Measurements from ENCODE around the gene RABGAP1L.
"Not testable (repeated sequence)": the region's sequence is repeated elsewhere in the genome, so short reads cannot be mapped to it uniquely, and the experiment has no call there.

Gene RABGAP1L

GRCh38 chr1:174247472-174247871 lies 88.2 kb downstream of the RABGAP1L start:
- no peak for DNase-seq

- DNase-seq = no peak
Measured at GRCh38 chr1:174248041-174248440, 88.7 kb downstream of the RABGAP1L start.

- DNase-seq = not testable (repeated sequence)
Measured at GRCh38 chr1:174256386-174256785, 97.1 kb downstream of the RABGAP1L start.

- DNase-seq = peak; percentile 72
Measured at GRCh38 chr1:174258148-174258550, 98.8 kb downstream of the RABGAP1L start.

GRCh38 chr1:174262349-174263241 lies 103.3 kb downstream of the RABGAP1L start:
- peak; percentile 75 for DNase-seq

GRCh38 chr1:174265282-174265681 lies 106.0 kb downstream of the RABGAP1L start:
- no peak for DNase-seq

- peak; percentile 45 for DNase-seq
Measured at GRCh38 chr1:174266476-174266875, 107.2 kb downstream of the RABGAP1L start.

GRCh38 chr1:174266991-174267612 lies 107.8 kb downstream of the RABGAP1L start:
- DNase-seq = no peak

- peak; percentile 41 for DNase-seq
Measured at GRCh38 chr1:174269989-174270651, 110.8 kb downstream of the RABGAP1L start.

- DNase-seq = no peak
Measured at GRCh38 chr1:174273190-174273589, 113.9 kb downstream of the RABGAP1L start.

- DNase-seq = no peak
Measured at GRCh38 chr1:174273776-174274175, 114.5 kb downstream of the RABGAP1L start.

- DNase-seq = peak; percentile 69
Measured at GRCh38 chr1:174274452-174274851, 115.1 kb downstream of the RABGAP1L start.

- DNase-seq = no peak
Measured at GRCh38 chr1:174274884-174275283, 115.6 kb downstream of the RABGAP1L start.

GRCh38 chr1:174276087-174276486 lies 116.8 kb downstream of the RABGAP1L start:
- no peak for DNase-seq

- DNase-seq = no peak
Measured at GRCh38 chr1:174284052-174284451, 124.7 kb downstream of the RABGAP1L start.

GRCh38 chr1:174286042-174286441 lies 126.7 kb downstream of the RABGAP1L start:
- no peak for DNase-seq

GRCh38 chr1:174289644-174290310 lies 130.5 kb downstream of the RABGAP1L start:
- no peak for DNase-seq

- DNase-seq = no peak
Measured at GRCh38 chr1:174291059-174291458, 131.7 kb downstream of the RABGAP1L start.

- no peak for DNase-seq
Measured at GRCh38 chr1:174296309-174296708, 137.0 kb downstream of the RABGAP1L start.

GRCh38 chr1:174297351-174297750 lies 138.0 kb downstream of the RABGAP1L start:
- DNase-seq = peak; percentile 5

GRCh38 chr1:174301295-174302077 lies 142.2 kb downstream of the RABGAP1L start:
- DNase-seq = no peak

GRCh38 chr1:174308604-174309003 lies 149.3 kb downstream of the RABGAP1L start:
- DNase-seq = no peak

Data from NCI-H69 (cell line).